ENCODE results near the gene PARP9. TPM values are rescaled to one million over a fixed set of nuclear protein-coding genes. Genes with fewer than 3 reads are reported as not detected.

PARP9 gene
- total RNA-seq, 4 donors from 2014 or later: 8.3 to 13.1 (median 11.2) TPM

GRCh38 chr3:122590610-122591009, 26.5 kb upstream of the PARP9 start:
- H3K27ac ChIP-seq: no peak overlapping the region
- DNase-seq (ENCODE audit: low spot score in 2 of 2): no peak
- no peaks in the 10 kb centered on the region for H3K4me1 ChIP-seq
- whole genome bisulfite sequencing: 93% methylated on average over 2 of the region's 2 CpGs
- no peaks in the 10 kb centered on the region for H3K36me3 ChIP-seq
- no peaks in the 10 kb centered on the region for H3K27me3 ChIP-seq
- TF ChIP-seq POLR2AphosphoS5 (IDR thresholded peaks at IDR 0.05) (no peak), EP300 (IDR thresholded peaks at IDR 0.05) (no peak), POLR2A (IDR thresholded peaks at IDR 0.05) (no peak), CTCF (IDR thresholded peaks at IDR 0.05) (no peak)
- H3K9me3 ChIP-seq: peaks cover 3% of the 10 kb centered on the region
- no peak overlapping the region for H3K4me3 ChIP-seq

GRCh38 chr3:122589297-122589696, 25.2 kb upstream of the PARP9 start:
- no peaks in the 10 kb centered on the region for H3K4me1 ChIP-seq
- no peaks in the 10 kb centered on the region for H3K36me3 ChIP-seq
- no peak overlapping the region for H3K4me3 ChIP-seq
- no peaks in the 10 kb centered on the region for H3K27me3 ChIP-seq
- H3K27ac ChIP-seq: no peak overlapping the region
- WGBS: 62% methylated on average over 5 of the region's 5 CpGs
- H3K9me3 ChIP-seq: no peaks in the 10 kb centered on the region
- no peak for DNase-seq (ENCODE audit: low spot score in 2 of 2)
- no peak for TF ChIP-seq CTCF (IDR thresholded peaks at IDR 0.05)
- no peak for TF ChIP-seq POLR2AphosphoS5 (IDR thresholded peaks at IDR 0.05)
- no peak for TF ChIP-seq POLR2A (IDR thresholded peaks at IDR 0.05)
- TF ChIP-seq EP300 (IDR thresholded peaks at IDR 0.05): no peak

GRCh38 chr3:122587572-122587971, 23.5 kb upstream of the PARP9 start:
- no peaks in the 10 kb centered on the region for H3K36me3 ChIP-seq
- WGBS: 95% methylated on average over 1 of the region's 2 CpGs
- H3K9me3 ChIP-seq: peaks cover 10% of the 10 kb centered on the region
- TF ChIP-seq POLR2A (IDR thresholded peaks at IDR 0.05) (no peak), CTCF (IDR thresholded peaks at IDR 0.05) (no peak), POLR2AphosphoS5 (IDR thresholded peaks at IDR 0.05) (no peak), EP300 (IDR thresholded peaks at IDR 0.05) (no peak)
- H3K4me1 ChIP-seq: no peaks in the 10 kb centered on the region
- no peak overlapping the region for H3K4me3 ChIP-seq
- no peak overlapping the region for H3K27ac ChIP-seq
- H3K27me3 ChIP-seq: no peaks in the 10 kb centered on the region
- no peak for DNase-seq (ENCODE audit: low spot score in 2 of 2)

- H3K9me3 ChIP-seq: peaks cover 17% of the 10 kb centered on the region
- no peaks in the 10 kb centered on the region for H3K27me3 ChIP-seq
- H3K36me3 ChIP-seq: no peaks in the 10 kb centered on the region
- no peak overlapping the region for H3K27ac ChIP-seq
- TF ChIP-seq POLR2A (IDR thresholded peaks at IDR 0.05) (no peak), CTCF (IDR thresholded peaks at IDR 0.05) (no peak), EP300 (IDR thresholded peaks at IDR 0.05) (no peak), POLR2AphosphoS5 (IDR thresholded peaks at IDR 0.05) (no peak)
- DNase-seq (ENCODE audit: low spot score in 2 of 2): no peak
- H3K4me1 ChIP-seq: no peaks in the 10 kb centered on the region
- no peak overlapping the region for H3K4me3 ChIP-seq
Observed at GRCh38 chr3:122586773-122587485, 22.8 kb upstream of the PARP9 start.

- TF ChIP-seq CTCF (IDR thresholded peaks at IDR 0.05) (no peak), POLR2A (IDR thresholded peaks at IDR 0.05) (no peak), EP300 (IDR thresholded peaks at IDR 0.05) (no peak), POLR2AphosphoS5 (IDR thresholded peaks at IDR 0.05) (no peak)
- no peak overlapping the region for H3K27ac ChIP-seq
- no peaks in the 10 kb centered on the region for H3K4me1 ChIP-seq
- H3K36me3 ChIP-seq: no peaks in the 10 kb centered on the region
- no peak overlapping the region for H3K4me3 ChIP-seq
- no peaks in the 10 kb centered on the region for H3K27me3 ChIP-seq
- peaks cover 20% of the 10 kb centered on the region for H3K9me3 ChIP-seq
- no peak for DNase-seq (ENCODE audit: low spot score in 2 of 2)
- 59% methylated on average over 1 of the region's 1 CpG for WGBS
Observed at GRCh38 chr3:122586098-122586497, 22.0 kb upstream of the PARP9 start.

Measured in suprapubic skin (tissue), 4 donors.